Activated CD4-positive, alpha-beta T cell treated with anti-CD3 and anti-CD28 coated beads, Interleukin-2, Interleukin-4, amounts not matched to agents 100 ng/mL and 50 ng/mL, durations not matched to agents 16 hours and 8 hours (primary cell): ENCODE results near the gene KLHL26.

Experiments
- DNase-seq: peaks from one replicate; pipeline ENCODE4 v3.0.0-alpha.2; 2020; ENCODE audit warnings: low spot score

Gene KLHL26

GRCh38 chr19:18718846-18719458 lies 82.1 kb downstream of the KLHL26 start:
- no peak for DNase-seq

DNA sequence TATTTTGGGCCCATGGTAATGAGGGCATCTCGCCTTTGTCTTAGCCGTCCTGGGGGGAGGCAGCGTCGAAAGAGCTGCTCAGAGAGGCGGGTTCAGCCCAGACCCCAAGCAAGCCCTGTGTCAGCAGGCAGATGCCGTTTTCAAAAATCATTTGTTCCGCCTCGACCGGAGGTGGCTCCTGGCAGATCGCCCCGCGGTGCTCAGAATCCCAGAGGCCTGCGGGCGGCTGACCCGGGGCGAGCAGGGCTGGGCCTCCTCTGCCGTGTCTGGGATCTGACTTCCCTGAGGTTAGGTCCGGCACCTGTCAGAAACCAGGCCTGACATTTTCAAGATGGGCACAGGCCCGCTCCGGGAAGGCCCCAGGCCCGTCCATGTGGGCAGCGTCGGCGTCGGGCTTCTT lies 82.7 kb downstream of the KLHL26 start:
- DNase-seq, result no peak
